NCI-H82 (cell line): ENCODE results near the gene FCER1A.
"Not testable (repeated sequence)": the region's sequence is repeated elsewhere in the genome, so short reads cannot be mapped to it uniquely, and the experiment has no call there.

Experiments used
- DNase-seq: peaks from one replicate; lab custom pipeline; 2025; lab: John Stamatoyannopoulos, UW

FCER1A gene

DNA sequence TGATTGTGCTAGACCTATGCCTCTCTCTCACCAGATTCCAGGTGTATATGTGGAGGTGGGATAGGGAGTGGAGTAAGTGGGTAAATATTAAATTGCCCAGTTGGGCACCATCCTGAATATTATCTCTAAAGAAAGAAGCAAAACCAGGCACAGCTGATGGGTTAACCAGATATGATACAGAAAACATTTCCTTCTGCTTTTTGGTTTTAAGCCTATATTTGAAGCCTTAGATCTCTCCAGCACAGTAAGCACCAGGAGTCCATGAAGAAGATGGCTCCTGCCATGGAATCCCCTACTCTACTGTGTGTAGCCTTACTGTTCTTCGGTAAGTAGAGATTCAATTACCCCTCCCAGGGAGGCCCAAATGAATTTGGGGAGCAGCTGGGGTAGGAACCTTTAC, at the start of gene FCER1A:
Gene FCER1A (plus strand): TSS at position 242 of the 400 bp plus-strand sequence. CDS start 29 bp downstream, at position 271.
- DNase-seq = no peak

DNA sequence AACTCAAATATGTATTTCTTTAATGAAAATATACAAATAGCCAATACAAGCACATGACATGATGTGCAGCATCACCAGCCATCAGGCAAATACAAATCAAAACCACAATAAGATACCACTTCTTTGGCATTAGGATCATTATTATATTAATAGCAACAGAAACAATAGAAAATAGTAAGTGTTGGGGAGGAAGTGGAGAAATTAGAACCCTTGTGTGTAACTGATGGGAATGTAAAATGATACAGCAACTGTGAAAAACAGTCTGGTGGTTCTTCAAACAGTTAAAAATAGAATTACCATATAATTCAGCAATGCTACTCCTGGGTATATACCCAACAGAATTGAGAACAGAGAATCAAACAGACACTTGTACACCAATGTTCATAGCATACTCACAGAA, 40.8 kb upstream of the FCER1A start:
- no peak for DNase-seq

DNA sequence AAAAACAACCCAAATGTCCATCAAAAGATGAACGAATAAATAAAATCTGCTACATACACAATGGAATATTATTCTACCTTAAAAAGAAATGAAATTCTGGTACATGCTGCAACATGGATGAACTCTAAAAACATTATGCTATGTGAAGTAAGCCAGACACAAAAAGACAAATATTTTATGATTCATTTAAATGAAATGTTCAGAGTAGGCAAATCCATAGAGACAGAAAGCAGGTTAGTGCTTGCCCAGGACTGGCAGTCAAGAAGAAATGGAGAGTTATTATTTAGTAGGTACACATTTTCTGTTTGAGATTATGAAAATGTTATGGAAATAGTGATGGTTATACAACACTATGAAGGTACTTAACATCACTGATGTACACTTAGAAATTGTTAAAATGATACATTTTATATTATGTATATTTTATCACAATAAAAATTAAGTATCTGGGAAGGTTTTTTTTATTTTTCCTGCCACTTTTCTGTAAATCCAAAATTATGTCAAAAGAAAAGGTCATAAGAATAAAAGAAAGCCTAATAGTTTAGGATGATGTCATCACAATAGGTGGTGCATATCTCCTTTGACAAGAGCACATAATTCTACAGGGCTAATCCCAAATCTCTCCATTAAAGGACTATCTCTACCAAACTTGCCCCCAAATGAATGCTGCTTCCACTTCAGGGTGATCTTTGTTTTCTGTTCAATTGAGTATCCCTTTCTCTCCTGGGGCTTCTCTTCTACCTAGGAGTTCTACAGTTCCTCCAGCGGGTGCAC, 40.2 kb upstream of the FCER1A start:
- DNase-seq = no peak

DNA sequence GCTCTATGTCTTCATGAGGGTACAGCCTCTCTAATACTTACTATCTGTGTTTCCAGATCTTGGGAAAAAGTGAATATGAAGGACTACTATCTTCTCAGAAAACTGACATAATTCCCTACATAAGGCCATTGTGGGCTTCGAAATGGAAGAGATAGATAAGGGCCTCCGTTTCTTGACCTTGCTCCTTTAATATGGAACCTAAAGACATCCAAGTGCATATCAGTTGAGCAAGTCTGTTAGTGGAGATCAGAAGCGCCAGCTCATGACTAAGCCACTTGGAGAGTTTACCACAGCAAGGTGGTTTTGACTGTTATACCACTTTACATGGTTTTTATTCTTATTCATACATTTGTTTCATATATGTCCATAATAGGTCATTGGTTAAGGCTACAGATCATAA, 35.3 kb upstream of the FCER1A start:
- no peak for DNase-seq

DNA sequence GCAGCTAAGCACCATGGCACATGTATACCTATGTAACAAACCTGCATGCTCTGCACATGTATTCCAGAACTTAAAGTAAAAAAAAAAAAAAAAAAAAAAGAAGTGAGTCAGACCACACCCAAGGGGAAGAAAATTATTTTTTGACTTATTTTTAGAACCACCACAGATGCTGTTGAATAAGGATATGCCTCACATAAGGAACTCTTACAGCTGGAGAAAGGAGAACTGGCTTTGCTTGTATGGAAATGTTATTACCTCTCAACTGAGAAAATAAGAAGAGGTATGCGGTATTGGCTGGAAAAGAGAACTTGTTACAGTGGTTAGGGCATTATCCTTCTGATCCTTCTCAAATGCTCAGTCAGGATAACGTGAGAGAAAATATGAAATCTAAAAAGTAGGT, 27.5 kb upstream of the FCER1A start:
- DNase-seq = no peak

DNA sequence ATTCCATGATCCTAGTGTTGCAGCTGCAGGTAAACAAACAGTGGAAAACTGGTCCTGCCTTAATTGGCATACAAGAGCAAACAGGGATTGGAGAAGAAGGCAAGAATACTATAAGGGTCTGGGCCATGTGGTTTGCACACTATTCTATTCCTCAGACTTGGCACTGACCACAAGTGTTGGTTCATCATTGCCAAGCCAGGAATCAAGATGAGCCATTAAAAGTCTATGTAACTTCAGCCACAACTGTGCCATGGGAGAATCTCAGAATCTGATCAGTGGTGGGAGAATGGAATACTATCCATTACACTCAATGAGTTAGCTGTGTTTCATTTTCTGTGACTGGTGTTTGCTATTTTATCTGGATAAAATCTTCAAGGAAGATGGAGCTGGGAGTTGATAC, 26.2 kb upstream of the FCER1A start:
- no peak for DNase-seq

DNA sequence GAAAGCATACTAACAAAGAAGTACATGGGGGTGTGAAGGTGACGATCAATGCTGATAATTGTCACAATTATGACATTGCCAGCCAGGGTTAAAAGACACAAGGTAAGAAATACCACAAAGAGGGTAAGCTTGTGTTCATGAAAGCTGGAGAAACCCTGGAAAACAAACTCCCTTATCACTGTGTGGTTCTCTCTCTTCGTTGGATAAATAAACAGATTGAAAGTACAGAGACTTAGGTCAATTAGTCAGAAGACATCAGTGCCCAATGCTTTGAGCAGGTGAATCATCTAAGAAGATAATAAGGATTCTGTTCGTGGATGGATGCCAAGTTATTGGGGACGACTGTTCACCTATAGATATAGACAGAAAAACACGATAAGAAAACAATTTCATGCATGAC, 22.4 kb upstream of the FCER1A start:
- peak; percentile 12 for DNase-seq

DNA sequence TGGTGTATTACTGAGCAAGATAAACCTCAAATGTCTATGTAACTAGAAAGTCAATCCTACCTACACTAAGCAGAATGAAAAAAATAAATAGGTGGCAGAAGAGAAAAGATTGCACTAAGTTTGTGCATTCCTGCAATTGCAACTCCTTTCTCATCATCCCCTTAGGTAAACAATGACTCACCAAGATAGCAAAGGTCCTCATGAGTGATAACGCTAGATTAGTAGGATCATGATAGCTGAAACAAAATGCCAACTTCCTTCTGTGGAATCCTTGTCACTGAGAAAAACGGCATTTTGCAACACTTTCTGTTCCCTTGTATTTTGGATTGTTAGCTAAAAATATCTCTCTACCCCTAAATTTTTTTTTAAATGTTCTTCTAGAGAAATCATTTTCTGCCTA, 20.0 kb upstream of the FCER1A start:
- DNase-seq = no peak

DNA sequence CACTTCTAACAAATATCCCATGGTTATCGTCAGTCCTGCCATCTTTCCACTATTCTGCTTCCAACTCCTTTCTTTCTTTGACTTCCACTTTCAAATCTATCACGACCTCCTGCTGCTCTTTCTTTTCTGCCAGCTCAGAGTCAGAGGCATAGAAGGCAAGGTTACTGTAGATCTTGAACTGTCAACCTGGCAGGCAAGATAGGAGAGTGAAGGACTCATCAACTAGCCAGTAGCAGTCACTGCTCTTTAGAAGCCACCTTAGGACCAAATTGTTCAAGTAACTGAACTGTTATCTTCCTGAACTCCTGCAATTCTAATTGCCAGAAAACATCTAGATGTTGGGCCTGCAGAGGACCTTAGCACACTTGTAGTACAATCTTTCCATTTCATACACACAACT, 13.1 kb upstream of the FCER1A start:
- no peak for DNase-seq

DNA sequence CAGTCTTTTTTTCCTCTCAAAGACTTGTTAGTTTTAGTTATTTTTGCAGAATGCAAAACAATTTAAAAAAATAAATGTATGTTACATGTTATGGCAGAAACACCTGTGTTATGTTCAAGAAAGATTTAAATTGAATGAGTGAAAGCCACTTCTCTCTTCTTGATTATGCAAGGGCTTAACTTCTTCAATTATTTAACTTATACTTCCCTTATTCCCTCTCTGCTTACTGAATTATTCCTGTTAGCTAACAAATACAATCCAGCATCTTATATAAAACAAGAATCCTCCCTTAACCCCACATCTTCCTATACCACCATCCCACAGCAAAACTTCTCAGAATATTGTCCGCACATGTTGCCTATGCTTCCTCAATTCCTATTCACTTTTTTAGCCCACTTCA, 10.7 kb upstream of the FCER1A start:
- DNase-seq = no peak

DNA sequence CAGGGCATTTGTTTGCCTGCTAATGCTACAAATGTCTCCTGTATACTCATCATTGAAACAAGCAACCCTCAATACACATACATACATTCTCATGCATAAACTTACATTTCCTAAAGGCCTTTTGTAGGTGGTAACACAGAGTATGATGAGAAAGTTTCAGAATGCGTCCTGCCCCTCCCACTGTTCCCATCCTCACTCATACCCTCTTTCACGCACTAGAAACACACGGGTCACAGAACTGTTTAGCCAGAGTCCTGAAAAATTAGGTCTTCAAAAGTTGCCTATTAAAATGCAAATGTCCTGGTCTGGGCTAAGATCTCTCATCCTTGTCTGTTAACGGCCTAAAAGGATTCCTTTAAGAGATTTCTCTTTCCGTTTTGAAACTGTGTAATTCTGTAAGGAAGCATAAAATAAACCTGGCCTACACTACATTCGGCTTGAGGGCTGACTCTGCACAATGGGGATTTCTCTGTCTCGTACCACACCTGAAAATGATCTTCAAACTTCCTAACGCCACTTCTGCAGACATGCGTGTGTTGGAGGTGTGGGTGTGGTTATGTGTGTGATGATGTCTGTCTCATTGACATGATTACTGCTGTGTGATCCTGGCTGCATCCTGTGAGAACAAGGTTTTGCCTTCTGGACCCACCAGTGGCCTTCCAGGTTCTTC, 5.3 kb upstream of the FCER1A start:
- DNase-seq = no peak

DNA sequence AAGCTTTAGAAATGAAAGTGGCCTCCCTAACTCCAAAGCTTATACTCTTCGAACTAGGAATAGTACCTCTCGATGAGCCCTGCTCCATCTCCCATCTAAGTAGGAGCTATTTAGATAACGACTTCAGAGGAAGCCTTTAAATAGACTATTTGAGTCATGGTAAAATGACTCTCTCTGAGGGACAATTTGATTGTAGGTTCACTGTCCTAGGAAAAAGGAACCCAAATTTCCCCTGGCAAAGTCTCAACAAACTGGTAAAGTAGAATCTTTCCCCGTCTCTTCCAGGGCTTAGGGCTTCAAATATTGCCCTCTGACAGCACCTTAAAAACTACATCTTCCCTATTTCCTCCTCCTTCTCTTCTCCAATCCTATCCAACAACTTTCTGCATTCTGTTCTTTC, 2.0 kb upstream of the FCER1A start:
- DNase-seq = no peak

DNA sequence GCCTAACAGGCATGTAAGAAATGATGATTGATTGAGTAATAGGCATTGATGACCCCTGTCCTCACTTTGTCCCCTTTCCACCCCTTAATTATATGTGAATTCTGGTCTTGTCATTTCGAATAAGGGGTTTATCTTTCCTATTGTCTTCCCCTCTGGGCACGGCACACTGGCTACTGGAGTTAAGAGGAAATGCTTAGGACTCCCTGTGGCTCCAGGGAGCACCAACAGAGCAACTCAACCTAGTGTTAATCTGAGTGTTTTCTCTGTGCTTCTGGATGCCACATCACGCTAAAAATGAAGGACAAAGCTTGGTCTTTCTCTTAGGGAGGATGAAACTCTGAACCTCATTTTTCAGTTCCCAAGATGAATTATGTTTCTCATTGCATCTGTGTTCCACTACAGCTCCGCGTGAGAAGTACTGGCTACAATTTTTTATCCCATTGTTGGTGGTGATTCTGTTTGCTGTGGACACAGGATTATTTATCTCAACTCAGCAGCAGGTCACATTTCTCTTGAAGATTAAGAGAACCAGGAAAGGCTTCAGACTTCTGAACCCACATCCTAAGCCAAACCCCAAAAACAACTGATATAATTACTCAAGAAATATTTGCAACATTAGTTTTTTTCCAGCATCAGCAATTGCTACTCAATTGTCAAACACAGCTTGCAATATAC, 5.3 kb downstream of the FCER1A start:
- DNase-seq = no peak

DNA sequence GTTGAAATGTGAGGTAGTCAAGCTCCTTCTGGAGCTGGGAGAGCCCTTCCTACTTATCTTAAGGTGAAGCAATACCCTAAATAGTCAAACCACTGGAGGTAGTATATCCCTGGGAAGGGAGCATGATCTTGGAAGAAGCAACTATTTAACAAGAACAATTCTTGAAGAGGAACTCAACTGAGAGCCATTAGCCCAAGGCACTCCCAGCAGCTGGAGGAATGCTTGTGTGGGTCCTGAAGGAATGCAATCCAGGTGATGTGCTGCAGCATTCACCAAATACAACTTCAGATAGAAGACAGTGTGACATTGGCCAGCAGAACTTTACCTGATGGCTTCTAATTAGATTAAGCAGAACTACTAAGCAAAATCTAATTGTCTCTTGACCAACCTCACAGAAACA, 9.5 kb downstream of the FCER1A start:
- DNase-seq = no peak

DNA sequence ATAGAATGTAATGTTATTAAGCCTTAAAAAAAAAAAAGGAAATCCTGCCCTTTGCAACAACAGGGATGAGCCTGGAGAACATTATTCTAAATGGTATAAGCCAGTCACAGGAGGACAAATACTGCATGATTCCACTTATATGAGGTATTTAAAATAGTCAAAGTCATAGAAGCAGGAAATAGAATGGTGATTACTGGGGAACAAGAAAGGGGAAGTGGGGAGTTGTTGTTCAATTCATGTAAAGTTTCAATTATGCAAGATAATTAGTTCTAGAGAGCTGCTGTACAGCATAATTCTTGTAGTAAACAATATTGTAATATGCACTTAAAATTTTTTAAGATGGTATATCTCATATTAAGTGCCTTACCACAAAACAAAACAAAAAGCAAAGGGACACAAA, 13.2 kb downstream of the FCER1A start:
- DNase-seq = no peak

DNA sequence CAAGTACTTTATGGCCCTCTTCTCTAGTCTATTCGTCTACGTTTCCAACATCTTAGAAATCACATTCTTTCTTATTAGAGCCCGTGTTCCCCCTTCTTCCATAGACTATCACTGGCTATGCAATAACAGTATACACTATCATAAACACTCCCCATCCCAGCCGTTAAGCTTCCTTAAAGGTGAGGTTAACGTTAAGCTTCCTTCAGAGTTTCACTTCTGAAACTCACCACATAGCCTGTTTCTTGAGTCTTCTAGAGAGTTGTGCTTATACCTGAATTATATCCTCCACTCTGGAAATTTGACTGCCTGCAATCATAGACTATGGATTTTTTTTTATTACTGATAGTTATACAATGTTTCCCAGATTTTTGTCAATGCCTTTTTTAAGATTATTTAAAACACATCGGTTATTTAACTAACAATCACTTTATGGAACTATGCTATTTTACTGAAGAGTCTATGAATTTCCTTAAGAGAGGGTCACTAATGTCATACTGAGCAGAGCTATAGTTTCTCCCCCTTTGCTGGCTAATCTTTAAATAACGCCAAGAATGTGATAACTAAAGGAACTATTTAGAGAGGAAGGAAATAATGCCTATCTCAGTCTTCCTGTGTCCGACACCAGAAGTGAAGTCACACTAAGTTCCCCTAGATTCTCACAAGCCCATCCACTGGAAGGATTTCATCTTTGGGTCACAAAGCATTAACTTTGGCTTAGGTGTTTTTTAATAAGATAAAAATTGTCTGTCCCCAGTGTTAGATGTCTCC, 16.8 kb downstream of the FCER1A start:
- DNase-seq = no peak

DNA sequence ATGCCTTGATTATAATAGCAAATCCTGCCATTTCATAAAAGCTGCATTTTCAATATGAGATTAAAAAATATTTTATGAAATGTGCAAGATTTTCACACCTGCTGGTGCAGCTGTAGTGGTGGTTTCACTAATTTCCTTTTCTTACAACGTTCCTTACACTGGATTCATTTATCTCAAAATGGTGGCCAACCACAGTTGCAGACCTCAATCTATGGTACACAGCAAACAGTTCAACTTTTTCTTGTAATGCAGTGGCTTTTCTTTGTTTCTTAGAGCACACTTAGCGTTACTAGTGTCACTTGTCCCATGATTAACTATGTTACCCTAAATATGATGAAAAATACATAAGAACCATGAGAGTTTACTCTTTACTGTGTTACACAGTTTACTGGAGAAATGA, 32.7 kb downstream of the FCER1A start:
- no peak for DNase-seq

DNA sequence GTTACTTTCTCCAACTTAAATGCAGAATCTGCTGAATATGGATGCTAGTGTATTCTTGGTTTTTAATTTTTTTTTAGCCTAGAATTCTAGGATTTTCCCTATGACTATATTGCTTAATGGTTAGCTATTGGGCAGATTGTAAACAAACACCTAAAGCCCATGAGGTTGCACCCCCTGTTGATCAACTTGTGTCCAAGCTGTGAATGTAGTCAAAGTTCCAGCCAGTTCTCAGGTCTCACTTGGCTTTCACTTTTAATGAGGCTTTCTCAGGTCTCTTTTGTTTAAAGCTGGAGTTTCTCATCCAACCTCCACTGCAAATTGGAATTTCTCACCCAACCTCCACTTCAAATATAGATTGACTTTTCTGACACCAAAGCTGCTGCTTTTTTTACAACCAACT, 35.9 kb downstream of the FCER1A start:
- DNase-seq = no peak

DNA sequence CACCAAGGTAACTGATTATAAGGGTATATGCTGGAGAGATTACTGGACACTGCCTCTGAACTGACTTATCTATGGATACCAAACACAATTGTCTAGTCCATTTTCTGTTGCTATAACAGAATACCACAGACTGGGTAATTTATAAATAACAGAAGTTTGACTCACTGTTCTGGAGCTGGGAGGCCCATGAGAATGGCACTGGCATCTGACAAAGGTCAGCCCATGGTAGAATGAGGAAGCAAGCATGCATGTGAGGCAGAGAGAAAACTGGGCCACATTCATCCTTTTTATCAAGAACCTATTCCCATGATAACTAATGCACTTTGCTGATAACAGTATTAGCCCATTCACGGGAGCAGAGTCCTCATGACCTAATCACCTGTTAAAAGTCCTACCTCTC, 37.4 kb downstream of the FCER1A start:
- DNase-seq = no peak

DNA sequence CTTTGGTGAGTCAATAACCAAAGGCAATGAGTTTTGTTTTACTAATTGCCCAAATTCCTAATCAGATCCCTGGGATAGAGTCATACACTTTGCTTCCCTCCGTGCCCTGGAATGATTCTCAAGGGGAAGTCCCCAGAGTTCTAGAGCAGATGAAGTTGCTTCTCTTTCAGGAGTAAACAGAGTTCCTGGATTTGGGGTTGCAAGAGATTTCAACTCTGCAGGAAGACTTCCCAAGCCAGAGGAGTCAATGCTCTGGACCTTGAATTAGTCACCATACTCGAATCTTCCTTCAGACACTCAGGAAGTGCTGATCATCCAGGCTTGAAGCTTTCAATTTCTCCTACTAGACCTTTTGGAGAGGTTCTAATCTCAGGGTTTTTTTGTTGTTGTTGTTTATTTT, 39.6 kb downstream of the FCER1A start:
- DNase-seq = no peak

DNA sequence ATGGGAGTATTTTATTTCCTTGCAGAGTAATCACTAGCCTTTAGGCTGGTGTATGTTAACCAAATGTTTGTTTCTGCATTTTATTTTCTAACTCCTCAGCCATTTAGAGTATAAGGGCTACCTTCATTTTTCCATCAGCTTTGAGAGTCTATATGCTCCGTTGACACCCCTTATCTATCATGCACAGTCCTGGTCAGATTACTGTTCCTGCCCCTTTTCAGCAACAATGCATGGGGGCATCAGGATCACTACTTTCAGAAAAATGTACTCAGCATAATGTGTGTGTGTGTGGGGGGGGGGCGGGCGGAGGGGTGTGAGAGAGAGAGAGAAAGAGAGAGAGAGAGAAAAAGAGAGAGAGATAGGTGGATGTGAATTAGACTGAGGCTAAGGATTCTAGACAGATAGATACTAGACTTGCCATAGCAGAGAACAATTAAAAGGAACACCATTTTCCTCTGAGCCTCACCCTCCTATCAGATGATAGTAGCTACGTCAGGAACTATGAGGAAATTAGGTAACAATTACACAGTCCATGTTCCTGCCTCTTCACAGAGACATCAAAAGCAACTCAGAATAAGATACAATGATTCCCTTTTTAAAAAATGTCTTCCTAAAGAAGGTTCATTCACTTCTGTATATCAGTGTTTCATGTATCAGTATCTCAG, 40.8 kb downstream of the FCER1A start:
- no peak for DNase-seq

DNA sequence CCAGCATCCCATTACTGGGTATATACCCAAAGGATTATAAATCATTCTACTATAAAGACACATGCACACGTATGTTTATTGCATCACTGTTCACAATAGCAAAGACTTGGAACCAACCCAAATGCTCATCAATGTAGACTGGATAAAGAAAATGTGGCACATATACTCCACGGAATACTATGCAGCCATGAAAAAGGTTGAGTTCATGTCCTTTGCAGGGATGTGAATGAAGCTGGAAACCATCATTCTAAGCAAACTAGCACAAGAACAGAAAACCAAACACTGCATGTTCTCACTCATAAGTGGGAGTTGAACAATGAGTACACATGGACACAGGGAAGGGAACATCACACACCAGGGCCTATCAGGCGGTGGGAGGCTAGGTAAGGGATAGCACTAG, 47.2 kb downstream of the FCER1A start:
- DNase-seq = not testable (repeated sequence)
